Measurements from ENCODE around the gene TMEM238. TPM values are rescaled to one million over a fixed set of nuclear protein-coding genes. Genes with fewer than 3 reads are reported as not detected.
A peak's percentile ranks its signal among the peaks of the same experiment; 100 is the strongest.

TMEM238 gene
- total RNA-seq, 4 donors from 2014 or later, result 6.3 to 37.1 (median 29.3) TPM

DNA sequence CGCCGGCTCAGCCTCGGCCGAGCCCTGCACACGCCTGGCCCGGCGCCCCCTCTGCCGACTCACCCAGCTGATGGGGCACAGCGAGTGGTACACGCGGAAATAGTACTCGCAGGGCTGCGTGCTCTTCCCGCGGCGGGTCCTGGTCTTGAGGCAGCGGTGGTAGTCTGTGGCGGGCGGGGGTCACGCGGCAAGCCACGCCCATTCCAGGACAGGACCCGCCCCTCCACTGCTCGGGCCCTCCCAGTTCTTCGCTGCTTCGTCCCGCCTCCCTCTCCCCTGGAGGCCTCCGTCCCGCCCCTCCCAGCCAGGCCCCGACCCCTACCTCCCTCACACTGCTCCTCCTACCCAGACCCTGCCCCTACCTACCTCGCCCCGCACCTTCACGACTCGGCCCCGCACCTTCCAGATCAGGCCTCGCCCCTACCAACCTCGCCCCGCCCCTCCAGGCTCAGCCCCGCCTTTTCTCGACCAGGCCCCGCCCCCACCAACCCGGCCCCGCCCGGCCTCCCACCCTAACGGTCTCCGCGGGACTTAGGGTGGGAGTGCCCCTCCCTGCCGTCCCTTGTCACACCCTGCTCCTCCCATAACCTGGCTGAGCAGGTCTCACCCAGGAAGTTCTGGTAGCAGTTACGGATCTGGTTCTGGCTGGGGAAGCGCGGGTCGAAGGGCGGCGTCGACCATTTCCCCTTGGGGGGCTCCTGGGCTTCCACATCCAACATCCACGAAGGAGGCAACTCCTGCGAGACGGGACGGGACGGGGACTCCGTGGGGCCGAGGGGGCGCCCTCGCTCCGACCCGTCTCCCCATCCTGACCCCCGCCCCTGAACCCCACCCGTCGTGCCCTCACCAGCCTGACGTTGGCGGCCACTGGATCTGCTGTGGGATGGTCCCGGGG is 30.0 kb downstream of the TMEM238 start:
- DNase-seq (ENCODE audit: low spot score in 2 of 2), result peak in 1 of 2 donors; percentile 70
- H3K27ac ChIP-seq, result no peak overlapping the region
- peaks cover 49% of the 10 kb centered on the region for H3K27me3 ChIP-seq
- H3K9me3 ChIP-seq, result no peaks in the 10 kb centered on the region
- TF ChIP-seq POLR2A (IDR thresholded peaks at IDR 0.05), result no peak
- no peak for TF ChIP-seq CTCF (IDR thresholded peaks at IDR 0.05)
- TF ChIP-seq EP300 (IDR thresholded peaks at IDR 0.05), result no peak
- TF ChIP-seq POLR2AphosphoS5 (IDR thresholded peaks at IDR 0.05), result no peak
- peak overlapping the region; percentile 46 for H3K4me3 ChIP-seq
- no peaks in the 10 kb centered on the region for H3K36me3 ChIP-seq
- peaks cover 25% of the 10 kb centered on the region for H3K4me1 ChIP-seq
- WGBS, result 1% methylated on average over 14 of the region's 72 CpGs

- H3K36me3 ChIP-seq, result no peaks in the 10 kb centered on the region
- TF ChIP-seq EP300 (IDR thresholded peaks at IDR 0.05) (no peak), CTCF (IDR thresholded peaks at IDR 0.05) (no peak), POLR2A (IDR thresholded peaks at IDR 0.05) (no peak), POLR2AphosphoS5 (IDR thresholded peaks at IDR 0.05) (no peak)
- H3K4me3 ChIP-seq, result peak overlapping the region; percentile 46
- no peak for DNase-seq (ENCODE audit: low spot score in 2 of 2)
- no peaks in the 10 kb centered on the region for H3K9me3 ChIP-seq
- WGBS, result 27% methylated on average over 15 of the region's 24 CpGs
- H3K4me1 ChIP-seq, result peaks cover 25% of the 10 kb centered on the region
- H3K27ac ChIP-seq, result no peak overlapping the region
- H3K27me3 ChIP-seq, result peaks cover 49% of the 10 kb centered on the region
Observed at GRCh38 chr19:55353356-55353802, 30.7 kb downstream of the TMEM238 start.

- Histone ChIP-seq H3K27me3 (peaks cover 49% of the 10 kb centered on the region), H3K9me3 (no peaks in the 10 kb centered on the region), H3K36me3 (no peaks in the 10 kb centered on the region), H3K4me3 (no peak overlapping the region), H3K27ac (no peak overlapping the region), H3K4me1 (peaks cover 25% of the 10 kb centered on the region)
- 71% methylated on average over 22 of the region's 25 CpGs for WGBS
- no peak for DNase-seq (ENCODE audit: low spot score in 2 of 2)
- no peak for TF ChIP-seq CTCF (IDR thresholded peaks at IDR 0.05)
- no peak for TF ChIP-seq EP300 (IDR thresholded peaks at IDR 0.05)
- TF ChIP-seq POLR2A (IDR thresholded peaks at IDR 0.05), result no peak
- TF ChIP-seq POLR2AphosphoS5 (IDR thresholded peaks at IDR 0.05), result no peak
Observed at GRCh38 chr19:55352549-55353145, 31.4 kb downstream of the TMEM238 start.

GRCh38 chr19:55352040-55352439 is 32.1 kb downstream of the TMEM238 start:
- H3K9me3 ChIP-seq, result no peaks in the 10 kb centered on the region
- TF ChIP-seq CTCF (IDR thresholded peaks at IDR 0.05) (no peak), EP300 (IDR thresholded peaks at IDR 0.05) (no peak), POLR2A (IDR thresholded peaks at IDR 0.05) (no peak), POLR2AphosphoS5 (IDR thresholded peaks at IDR 0.05) (no peak)
- H3K36me3 ChIP-seq, result peaks cover 5% of the 10 kb centered on the region
- H3K4me1 ChIP-seq, result peaks cover 25% of the 10 kb centered on the region
- no peak overlapping the region for H3K4me3 ChIP-seq
- H3K27me3 ChIP-seq, result peaks cover 48% of the 10 kb centered on the region
- 77% methylated on average over 2 of the region's 6 CpGs for WGBS
- H3K27ac ChIP-seq, result no peak overlapping the region
- DNase-seq (ENCODE audit: low spot score in 2 of 2), result no peak
